K562 (cell line): Measurements from ENCODE around the gene IL12RB2.

Experiments used
- C11orf30 ChIP-seq: fragments of 450-650 bp; IDR thresholded peaks from 2 replicates; pipeline ENCODE4 v1.6.1; 2016; ENCODE audit warnings: low read depth, mild to moderate bottlenecking
- CREM ChIP-seq: IDR thresholded peaks from 2 replicates; pipeline ENCODE4 v1.6.1; 2014; ENCODE audit warnings: antibody characterized with exemption, low read depth
- CTCF ChIP-seq, 3 experiments: IDR thresholded peaks in 2 of 3; conservative IDR thresholded peaks in 1 of 3; 2 replicates each; pipeline ENCODE4 v1.5.1; 2011 to 2012; ENCODE audit warnings: low read length in 3 of 3, mild to moderate bottlenecking in 3 of 3, control low read depth in 2 of 3, improper control_type of control experiment in 1 of 3, inconsistent platforms in 1 of 3, low read depth in 1 of 3, mixed read lengths in 1 of 3, moderate library complexity in 1 of 3; ENCODE audit not compliant: insufficient read depth in 2 of 3
- POLR2A ChIP-seq: fragments of 450-650 bp; conservative IDR thresholded peaks from 2 replicates; pipeline ENCODE4 v1.6.1; 2016
- TGIF2 ChIP-seq: sonication (generic); formaldehyde crosslinking; IDR thresholded peaks from 2 replicates; pipeline ENCODE4 v1.8.1; 2022; ENCODE audit warnings: mild to moderate bottlenecking, missing genetic modification reagents, moderate library complexity
- ZBTB43 ChIP-seq: sonication (generic); formaldehyde crosslinking; IDR thresholded peaks from 2 replicates; pipeline ENCODE4 v1.8.0; 2023; ENCODE audit warnings: mild to moderate bottlenecking, missing genetic modification reagents
- TF ChIP-seq, protein P1 (sequence below): sonication (generic); formaldehyde crosslinking; IDR thresholded peaks from 2 replicates; pipeline ENCODE4 v1.9.0; 2022; ENCODE audit warnings: mild to moderate bottlenecking, missing genetic modification reagents
- TF ChIP-seq, protein P2 (sequence below): sonication (generic); formaldehyde crosslinking; IDR thresholded peaks from 2 replicates; pipeline ENCODE4 v1.8.1; 2022; ENCODE audit warnings: missing genetic modification reagents
- TF ChIP-seq, protein P3 (sequence below): fragments of 450-650 bp; IDR thresholded peaks from 2 replicates; pipeline ENCODE4 v1.6.1; 2016; ENCODE audit warnings: antibody characterized with exemption
- TF ChIP-seq, protein P4 (sequence below): sonication (generic); formaldehyde crosslinking; IDR thresholded peaks from 2 replicates; pipeline ENCODE4 v1.8.1; 2023; ENCODE audit warnings: mild to moderate bottlenecking, missing genetic modification reagents

- TF ChIP-seq C11orf30 (no peak), CTCF (IDR thresholded peaks at IDR 0.05 in 2 of 3, conservative IDR thresholded peaks at IDR 0.05 in 1 of 3; ENCODE audit: insufficient read depth in 2 of 3, low read depth in 1 of 3, low read length in 3 of 3) (no peak), CREM (no peak), ZBTB43 (no peak), POLR2A (no peak), TGIF2 (CRISPR knock-in tag) (no peak)
- TF ChIP-seq, protein P1, sequence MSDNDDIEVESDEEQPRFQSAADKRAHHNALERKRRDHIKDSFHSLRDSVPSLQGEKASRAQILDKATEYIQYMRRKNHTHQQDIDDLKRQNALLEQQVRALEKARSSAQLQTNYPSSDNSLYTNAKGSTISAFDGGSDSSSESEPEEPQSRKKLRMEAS (CRISPR knock-in tag), result no peak
- TF ChIP-seq, protein P2, sequence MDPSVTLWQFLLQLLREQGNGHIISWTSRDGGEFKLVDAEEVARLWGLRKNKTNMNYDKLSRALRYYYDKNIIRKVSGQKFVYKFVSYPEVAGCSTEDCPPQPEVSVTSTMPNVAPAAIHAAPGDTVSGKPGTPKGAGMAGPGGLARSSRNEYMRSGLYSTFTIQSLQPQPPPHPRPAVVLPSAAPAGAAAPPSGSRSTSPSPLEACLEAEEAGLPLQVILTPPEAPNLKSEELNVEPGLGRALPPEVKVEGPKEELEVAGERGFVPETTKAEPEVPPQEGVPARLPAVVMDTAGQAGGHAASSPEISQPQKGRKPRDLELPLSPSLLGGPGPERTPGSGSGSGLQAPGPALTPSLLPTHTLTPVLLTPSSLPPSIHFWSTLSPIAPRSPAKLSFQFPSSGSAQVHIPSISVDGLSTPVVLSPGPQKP (CRISPR knock-in tag), result no peak
- TF ChIP-seq, protein P3, sequence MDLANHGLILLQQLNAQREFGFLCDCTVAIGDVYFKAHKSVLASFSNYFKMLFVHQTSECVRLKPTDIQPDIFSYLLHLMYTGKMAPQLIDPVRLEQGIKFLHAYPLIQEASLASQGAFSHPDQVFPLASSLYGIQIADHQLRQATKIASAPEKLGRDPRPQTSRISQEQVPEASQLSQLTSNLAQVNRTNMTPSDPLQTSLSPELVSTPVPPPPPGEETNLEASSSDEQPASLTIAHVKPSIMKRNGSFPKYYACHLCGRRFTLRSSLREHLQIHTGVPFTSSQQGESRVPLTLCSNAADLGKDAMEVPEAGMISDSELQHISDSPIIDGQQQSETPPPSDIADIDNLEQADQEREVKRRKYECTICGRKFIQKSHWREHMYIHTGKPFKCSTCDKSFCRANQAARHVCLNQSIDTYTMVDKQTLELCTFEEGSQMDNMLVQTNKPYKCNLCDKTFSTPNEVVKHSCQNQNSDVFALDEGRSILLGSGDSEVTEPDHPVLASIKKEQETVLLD, result no peak
- TF ChIP-seq, protein P4, sequence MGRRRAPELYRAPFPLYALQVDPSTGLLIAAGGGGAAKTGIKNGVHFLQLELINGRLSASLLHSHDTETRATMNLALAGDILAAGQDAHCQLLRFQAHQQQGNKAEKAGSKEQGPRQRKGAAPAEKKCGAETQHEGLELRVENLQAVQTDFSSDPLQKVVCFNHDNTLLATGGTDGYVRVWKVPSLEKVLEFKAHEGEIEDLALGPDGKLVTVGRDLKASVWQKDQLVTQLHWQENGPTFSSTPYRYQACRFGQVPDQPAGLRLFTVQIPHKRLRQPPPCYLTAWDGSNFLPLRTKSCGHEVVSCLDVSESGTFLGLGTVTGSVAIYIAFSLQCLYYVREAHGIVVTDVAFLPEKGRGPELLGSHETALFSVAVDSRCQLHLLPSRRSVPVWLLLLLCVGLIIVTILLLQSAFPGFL (CRISPR knock-in tag), result no peak
Measured at GRCh38 chr1:67298762-67299161, 8.9 kb upstream of the IL12RB2 start.
